Measurements from ENCODE around the gene SYNGR1. TPM values are rescaled to one million over a fixed set of nuclear protein-coding genes. Genes with fewer than 3 reads are reported as not detected.
"Not testable (repeated sequence)": the region's sequence is repeated elsewhere in the genome, so short reads cannot be mapped to it uniquely, and the experiment has no call there.

Gene SYNGR1
- total RNA-seq, 1 donor = 14.2 TPM

- H3K4me3 ChIP-seq (ENCODE audit: low read depth, low read length) = no peak overlapping the region
- no peak for TF ChIP-seq CTCF (IDR thresholded peaks at IDR 0.05; ENCODE audit: insufficient read depth, low read length)
- no peak for DNase-seq (ENCODE audit: low read depth)
Observed at GRCh38 chr22:39352306-39352891, 2.6 kb downstream of the SYNGR1 start.

GRCh38 chr22:39353346-39353745, 3.6 kb downstream of the SYNGR1 start:
- no peak overlapping the region for H3K4me3 ChIP-seq (ENCODE audit: low read depth, low read length)
- no peak for TF ChIP-seq CTCF (IDR thresholded peaks at IDR 0.05; ENCODE audit: insufficient read depth, low read length)
- DNase-seq (ENCODE audit: low read depth) = no peak

DNA sequence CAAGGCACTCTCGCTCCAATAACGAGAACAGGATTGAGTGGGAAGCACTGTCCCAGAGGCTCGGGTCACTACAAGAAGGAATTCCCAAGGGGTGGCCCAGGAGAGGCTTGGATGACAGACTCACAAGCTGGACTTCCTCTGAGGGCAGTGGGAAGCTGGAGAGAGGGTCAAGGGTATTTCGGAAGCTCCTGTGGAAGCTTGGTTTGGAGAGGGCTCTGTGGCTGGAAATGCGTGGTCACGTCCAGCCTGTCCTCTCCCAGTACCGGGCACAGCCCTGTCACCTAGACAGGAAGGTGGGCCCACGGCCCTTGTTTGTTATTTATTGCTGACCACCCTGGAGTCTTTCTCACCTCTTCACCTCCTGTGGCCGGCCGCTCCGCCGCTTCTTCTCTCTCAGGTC, 5.3 kb downstream of the SYNGR1 start:
- no peak for TF ChIP-seq CTCF (IDR thresholded peaks at IDR 0.05; ENCODE audit: insufficient read depth, low read length)
- no peak for DNase-seq (ENCODE audit: low read depth)
- no peak overlapping the region for H3K4me3 ChIP-seq (ENCODE audit: low read depth, low read length)

DNA sequence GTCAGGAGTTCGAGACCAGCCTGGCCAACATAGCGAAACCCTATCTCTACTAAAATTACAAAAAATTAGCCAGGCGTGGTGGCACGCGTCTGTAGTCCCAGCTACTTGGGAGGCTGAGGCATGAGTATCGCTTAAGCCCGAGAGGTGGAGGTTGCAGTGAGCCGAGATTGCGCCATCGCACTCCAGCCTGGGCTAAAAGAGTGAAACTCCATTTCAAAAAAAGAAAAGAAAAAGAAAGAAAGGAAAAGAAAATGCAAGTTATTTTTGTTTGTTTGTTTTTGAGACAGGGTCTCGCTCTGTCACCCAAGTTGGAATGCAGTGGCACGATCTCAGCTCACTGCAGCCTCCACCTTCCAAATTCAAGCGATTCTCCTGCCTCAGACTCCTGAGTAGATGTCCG, 6.0 kb downstream of the SYNGR1 start:
- H3K4me3 ChIP-seq (ENCODE audit: low read depth, low read length); DNase-seq (ENCODE audit: low read depth): not testable (repeated sequence)

GRCh38 chr22:39356464-39356863, 6.7 kb downstream of the SYNGR1 start:
- no peak for TF ChIP-seq CTCF (IDR thresholded peaks at IDR 0.05; ENCODE audit: insufficient read depth, low read length)
- no peak for DNase-seq (ENCODE audit: low read depth)
- no peak overlapping the region for H3K4me3 ChIP-seq (ENCODE audit: low read depth, low read length)

GRCh38 chr22:39357110-39358108, 7.6 kb downstream of the SYNGR1 start:
- not testable (repeated sequence) for DNase-seq (ENCODE audit: low read depth); H3K4me3 ChIP-seq (ENCODE audit: low read depth, low read length)

GRCh38 chr22:39358197-39358596, 8.4 kb downstream of the SYNGR1 start:
- not testable (repeated sequence) for DNase-seq (ENCODE audit: low read depth); H3K4me3 ChIP-seq (ENCODE audit: low read depth, low read length)

- no peak for DNase-seq (ENCODE audit: low read depth)
- TF ChIP-seq CTCF (IDR thresholded peaks at IDR 0.05; ENCODE audit: insufficient read depth, low read length) = no peak
- no peak overlapping the region for H3K4me3 ChIP-seq (ENCODE audit: low read depth, low read length)
Observed at GRCh38 chr22:39359659-39360195, 9.9 kb downstream of the SYNGR1 start.
